ENCODE measurements around the gene HCN1.

Gene HCN1

DNA sequence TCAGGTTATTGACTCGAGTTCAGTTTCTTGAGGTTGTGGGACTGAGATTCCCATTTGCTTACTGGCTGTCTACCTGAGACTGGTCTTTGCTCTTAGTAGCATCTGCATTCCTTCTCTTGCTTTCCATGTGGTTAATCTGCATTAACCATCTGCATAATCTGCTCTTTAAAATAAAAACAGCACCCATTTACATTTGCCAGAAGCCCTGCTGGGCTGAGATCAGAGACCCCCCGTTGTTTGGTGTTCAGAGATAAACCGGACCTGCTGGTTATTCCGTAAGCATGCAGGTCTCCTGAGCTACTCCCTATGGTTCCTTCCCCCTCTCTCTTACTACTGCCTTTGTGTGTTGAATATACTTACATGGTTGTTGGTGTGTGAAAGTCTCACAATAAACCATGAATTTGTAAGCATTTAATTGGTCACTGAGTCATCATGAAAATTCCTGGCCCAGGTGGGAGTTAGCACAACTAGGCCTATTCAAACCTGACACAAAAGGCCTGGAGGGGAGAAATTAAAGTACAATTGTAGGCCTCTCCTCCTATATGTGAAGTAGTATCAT is 490.7 kb downstream of the HCN1 start:
- no peaks in the 10 kb centered on the region for H3K9me3 Mint-ChIP-seq
- no peak overlapping the region for H3K27ac Mint-ChIP-seq
- no peaks in the 10 kb centered on the region for H3K4me1 Mint-ChIP-seq
- ATAC-seq = no peak
- no peak for DNase-seq (ENCODE audit: low spot score in 2 of 2)
- H3K36me3 Mint-ChIP-seq = no peaks in the 10 kb centered on the region
- H3K4me3 Mint-ChIP-seq = no peak overlapping the region
